HFFc6 (cell line): ENCODE results near the gene ZMPSTE24. TPM values are rescaled to one million over a fixed set of nuclear protein-coding genes. Genes with fewer than 3 reads are reported as not detected.

ENCODE experiments used
- DNase-seq: peaks from one replicate; pipeline ENCODE4 v3.0.0-alpha.2; 2018
- H3K27ac Mint-ChIP-seq: 2 replicates; pipeline ENCODE4 v1.8.0; 2020; ENCODE audit warnings: mild to moderate bottlenecking, mixed read lengths
- H3K27me3 Mint-ChIP-seq: 2 replicates; pipeline ENCODE4 v1.8.0; 2021; ENCODE audit warnings: mild to moderate bottlenecking, moderate library complexity, mixed read lengths; ENCODE audit not compliant: insufficient read depth
- H3K36me3 Mint-ChIP-seq: 2 replicates; pipeline ENCODE4 v1.8.0; 2021; ENCODE audit warnings: low read depth, mixed read lengths
- H3K4me1 Mint-ChIP-seq: 2 replicates; pipeline ENCODE4 v1.8.0; 2020; ENCODE audit warnings: low read depth, mixed read lengths
- H3K4me3 Mint-ChIP-seq: 2 replicates; pipeline ENCODE4 v1.8.0; 2020; ENCODE audit warnings: mild to moderate bottlenecking, moderate library complexity, mixed read lengths
- H3K9me3 Mint-ChIP-seq: 2 replicates; pipeline ENCODE4 v1.8.0; 2020; ENCODE audit warnings: mild to moderate bottlenecking, mixed read lengths
- CTCF ChIP-seq: fragments of 200-600 bp; sonication (generic); IDR thresholded peaks from 2 replicates; pipeline ENCODE4 v1.5.0; 2021; ENCODE audit warnings: antibody characterized with exemption, mild to moderate bottlenecking
- total RNA-seq, 6 experiments: library from RNA; stranded (reverse); fragmentation: NEBNext Ultra II Directional; extraction: Animal tissue kit (Norgen Biotek cat#: 25700); gene quantifications; 2 replicates in 1 of 6; 3 replicates in 5 of 6; pipeline ENCODE4 v1.2.3, GENCODE V29; 2021

ZMPSTE24 gene
- total RNA-seq, 6 experiments from 2014 or later: 66.4 to 79.3 (median 78.3) TPM

GRCh38 chr1:40303051-40303771 lies 45.2 kb downstream of the ZMPSTE24 start:
- no peaks in the 10 kb centered on the region for H3K4me1 Mint-ChIP-seq
- TF ChIP-seq CTCF: no peak
- peaks cover 2% of the 10 kb centered on the region for H3K27me3 Mint-ChIP-seq
- no peaks in the 10 kb centered on the region for H3K9me3 Mint-ChIP-seq
- no peaks in the 10 kb centered on the region for H3K36me3 Mint-ChIP-seq
- no peak overlapping the region for H3K4me3 Mint-ChIP-seq
- DNase-seq: no peak
- H3K27ac Mint-ChIP-seq: no peak overlapping the region

DNA sequence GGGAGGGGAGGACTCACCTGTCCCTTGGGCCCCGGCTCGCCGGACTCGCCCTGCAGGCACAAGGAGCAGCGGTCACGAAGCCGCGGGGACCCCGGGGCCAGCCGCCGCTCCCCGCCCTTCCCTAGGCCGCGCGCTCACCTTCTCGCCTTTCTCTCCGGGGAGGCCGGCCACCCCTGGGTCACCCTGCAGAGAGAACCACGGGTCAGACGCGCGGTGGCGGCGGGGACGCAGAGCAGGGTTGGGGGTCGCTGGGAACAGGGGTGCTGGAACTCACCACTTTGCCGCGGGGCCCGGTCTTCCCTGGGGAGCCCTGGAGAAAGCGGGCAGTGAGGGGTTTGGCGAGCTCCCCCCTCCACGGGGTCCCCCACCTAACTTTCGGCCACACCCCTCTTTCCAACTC lies 45.8 kb downstream of the ZMPSTE24 start:
- TF ChIP-seq CTCF: no peak
- H3K4me3 Mint-ChIP-seq: no peak overlapping the region
- no peaks in the 10 kb centered on the region for H3K4me1 Mint-ChIP-seq
- H3K27ac Mint-ChIP-seq: no peak overlapping the region
- no peaks in the 10 kb centered on the region for H3K36me3 Mint-ChIP-seq
- DNase-seq: no peak
- no peaks in the 10 kb centered on the region for H3K9me3 Mint-ChIP-seq
- peaks cover 2% of the 10 kb centered on the region for H3K27me3 Mint-ChIP-seq

DNA sequence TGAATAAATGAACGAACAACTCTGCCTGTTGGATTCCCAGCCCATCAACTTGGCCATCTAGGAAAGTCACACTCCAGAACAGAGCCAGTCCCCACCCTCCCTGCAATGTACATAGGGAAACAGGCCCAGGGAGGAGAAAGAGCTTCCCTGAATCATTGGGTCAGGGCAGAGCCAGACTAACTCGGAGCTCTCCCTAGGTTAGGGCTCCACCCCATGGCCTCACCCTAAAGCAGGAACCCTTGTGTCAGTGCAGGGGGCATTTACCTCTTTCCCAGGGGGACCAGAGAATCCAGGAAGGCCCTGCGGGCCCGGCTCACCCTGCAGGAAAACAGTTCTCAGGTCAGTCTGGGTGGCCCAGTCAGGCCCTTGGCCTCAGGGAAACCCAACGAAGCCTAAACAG lies 47.4 kb downstream of the ZMPSTE24 start:
- Mint-ChIP-seq H3K27ac (no peak overlapping the region), H3K9me3 (no peaks in the 10 kb centered on the region), H3K27me3 (peaks cover 2% of the 10 kb centered on the region), H3K36me3 (no peaks in the 10 kb centered on the region), H3K4me3 (no peak overlapping the region), H3K4me1 (no peaks in the 10 kb centered on the region)
- no peak for DNase-seq
- TF ChIP-seq CTCF: peak; percentile 30; the same call in 1 of the 2 replicates

- no peak for TF ChIP-seq CTCF
- Mint-ChIP-seq H3K4me1 (no peaks in the 10 kb centered on the region), H3K27ac (no peak overlapping the region), H3K27me3 (peaks cover 2% of the 10 kb centered on the region), H3K9me3 (no peaks in the 10 kb centered on the region), H3K36me3 (no peaks in the 10 kb centered on the region), H3K4me3 (no peak overlapping the region)
- no peak for DNase-seq
These were observed 47.8 kb downstream of the ZMPSTE24 start for GRCh38 chr1:40305871-40306270.

GRCh38 chr1:40306296-40306695 lies 48.3 kb downstream of the ZMPSTE24 start:
- Mint-ChIP-seq H3K27ac (no peak overlapping the region), H3K27me3 (peaks cover 2% of the 10 kb centered on the region), H3K36me3 (no peaks in the 10 kb centered on the region), H3K4me1 (no peaks in the 10 kb centered on the region), H3K4me3 (no peak overlapping the region), H3K9me3 (no peaks in the 10 kb centered on the region)
- no peak for DNase-seq
- TF ChIP-seq CTCF: no peak
